ENCODE measurements around the gene CRK.
"Not testable (repeated sequence)": the region's sequence is repeated elsewhere in the genome, so short reads cannot be mapped to it uniquely, and the experiment has no call there.

Gene CRK

DNA sequence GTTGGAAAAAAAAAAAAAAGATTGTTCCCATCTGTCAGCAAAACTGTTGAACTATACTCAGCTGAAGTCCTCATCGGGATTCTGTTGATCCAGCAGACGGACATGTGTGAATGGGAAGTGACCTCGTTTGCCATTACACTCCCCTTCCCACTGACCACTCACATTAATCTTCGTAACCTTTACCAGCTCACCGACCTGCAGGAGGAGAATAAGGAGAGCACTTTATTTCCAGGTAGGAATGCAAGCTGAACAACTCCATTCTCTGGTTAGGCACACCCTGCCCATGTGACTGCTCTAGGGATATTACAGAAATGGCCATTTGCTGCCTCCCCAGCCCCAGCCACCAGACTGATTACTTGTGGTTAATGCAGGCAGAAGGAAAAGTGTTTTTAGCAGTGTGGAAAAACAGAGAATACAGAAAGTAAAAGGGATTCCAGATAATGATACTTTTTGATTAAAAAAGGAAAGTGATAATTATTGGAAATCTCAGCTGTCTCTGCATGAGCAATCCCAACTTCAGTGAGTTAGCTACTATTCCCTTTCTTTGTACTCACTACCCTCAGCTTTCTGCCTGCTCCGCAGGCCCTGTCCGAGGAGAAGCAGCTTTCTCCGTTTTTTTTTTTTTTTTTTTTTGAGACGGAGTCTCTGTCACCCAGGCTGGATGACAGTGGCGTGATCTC is 32.4 kb downstream of the CRK start:
- no peak for DNase-seq (ENCODE audit: low read depth in 2 of 2)

- DNase-seq (ENCODE audit: low read depth in 2 of 2): no peak
Measured at GRCh38 chr17:1422885-1423284, 33.1 kb downstream of the CRK start.

DNA sequence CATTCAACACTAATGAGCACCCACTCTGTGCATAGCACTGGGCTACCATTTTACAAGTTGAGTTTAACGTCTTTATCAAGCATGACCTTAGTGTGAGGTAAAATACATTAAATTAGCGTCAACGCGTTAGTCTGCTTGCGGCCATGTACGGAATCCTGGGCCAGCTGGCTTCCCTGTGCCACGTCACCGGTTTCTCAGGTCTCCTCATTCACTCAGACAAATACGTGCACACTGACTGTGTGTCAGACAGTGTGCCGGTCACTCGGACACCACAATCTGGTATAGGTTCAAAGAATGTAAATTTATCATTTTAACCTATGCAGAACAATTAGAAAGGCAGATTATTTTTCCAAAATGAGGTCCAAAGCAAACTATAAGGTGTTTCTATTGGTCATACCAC is 34.6 kb downstream of the CRK start:
- DNase-seq (ENCODE audit: low read depth in 2 of 2): no peak

GRCh38 chr17:1420981-1421380 is 35.1 kb downstream of the CRK start:
- DNase-seq (ENCODE audit: low read depth in 2 of 2): no peak

DNA sequence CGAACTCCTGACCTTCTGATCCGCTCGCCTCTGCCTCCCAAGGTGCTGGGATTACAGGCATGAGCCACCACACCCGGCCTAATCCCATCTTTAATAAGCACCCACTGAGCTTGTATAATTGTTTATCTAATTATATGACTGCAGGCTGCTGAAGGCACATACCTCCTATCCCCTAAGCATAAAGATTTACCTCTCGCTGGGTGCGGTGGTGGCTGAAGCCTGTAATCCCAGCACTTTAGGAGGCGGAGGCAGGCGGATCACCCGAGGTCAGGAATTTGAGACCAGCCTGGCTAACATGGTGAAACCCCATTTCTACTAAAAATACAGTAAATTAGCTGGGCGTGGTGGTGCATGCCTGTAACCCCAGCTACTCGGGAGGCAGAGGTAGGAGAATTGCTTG is 35.9 kb downstream of the CRK start:
- DNase-seq (ENCODE audit: low read depth in 2 of 2): no peak

DNA sequence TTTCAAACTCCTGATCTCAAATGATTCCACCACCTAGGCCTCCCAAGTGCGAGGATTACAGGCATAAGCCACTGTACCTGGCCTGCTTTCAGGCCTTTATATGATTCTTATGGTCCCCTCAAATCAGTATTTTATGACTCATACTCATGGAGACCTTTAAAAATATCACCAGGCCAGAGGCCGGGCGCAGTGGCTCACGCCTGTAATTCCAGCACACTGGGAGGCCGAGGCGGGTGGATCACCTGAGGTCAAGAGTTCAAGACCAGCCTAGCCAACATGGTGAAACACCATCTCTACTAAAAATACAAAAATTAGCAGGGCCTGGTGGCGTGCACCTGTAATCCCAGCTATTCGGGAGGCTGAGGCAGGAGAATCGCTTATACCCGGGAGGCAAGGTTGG is 37.6 kb downstream of the CRK start:
- DNase-seq (ENCODE audit: low read depth in 2 of 2): not testable (repeated sequence)

- DNase-seq (ENCODE audit: low read depth in 2 of 2): no peak
Measured at GRCh38 chr17:1416414-1416813, 39.6 kb downstream of the CRK start.

DNA sequence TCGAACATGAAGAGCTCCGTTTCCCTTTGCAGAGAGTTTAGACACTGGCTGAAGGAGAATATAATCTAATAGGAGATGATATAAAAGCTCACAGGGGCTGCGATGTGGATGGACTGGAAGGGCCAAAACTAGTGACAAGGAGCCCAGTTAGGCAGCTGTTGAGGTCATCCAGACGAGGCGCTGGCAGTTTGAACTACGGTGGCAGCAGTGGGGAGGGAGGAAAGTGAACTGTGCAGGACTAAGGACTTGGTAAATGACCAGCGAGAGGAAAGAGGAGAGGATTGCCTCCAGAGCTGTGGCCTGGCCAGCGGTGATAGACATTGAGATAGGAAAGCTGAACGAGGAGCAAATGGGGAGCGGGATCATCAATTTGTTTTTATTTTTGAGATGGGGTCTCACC is 41.4 kb downstream of the CRK start:
- DNase-seq (ENCODE audit: low read depth in 2 of 2): no peak

DNA sequence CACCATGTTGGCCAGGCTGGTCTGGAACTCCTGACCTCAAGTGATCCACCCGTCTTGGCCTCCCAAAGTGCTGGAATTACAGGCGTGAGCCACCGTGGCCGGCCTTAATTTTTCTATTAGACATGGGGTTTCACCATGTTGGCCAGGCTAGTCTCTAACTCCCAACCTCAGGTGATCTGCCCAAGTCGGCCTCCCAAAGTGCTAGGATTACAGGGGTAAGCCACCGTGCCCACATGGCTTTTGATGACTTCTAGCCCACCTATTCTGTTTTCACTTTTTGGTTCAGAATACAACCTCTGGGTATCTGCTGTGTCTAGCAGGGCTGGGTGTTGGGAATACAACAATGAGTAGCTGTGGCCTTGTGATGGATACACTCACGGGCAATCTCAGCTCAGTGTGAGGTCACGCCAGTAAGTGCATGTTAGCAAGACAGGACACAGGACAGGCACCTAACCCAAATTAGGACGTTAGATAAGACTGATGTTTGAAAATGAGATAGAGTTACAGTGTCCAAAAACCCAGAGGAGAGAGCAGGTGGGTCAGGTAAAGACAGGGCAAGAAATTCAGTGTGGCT is 41.9 kb downstream of the CRK start:
- no peak for DNase-seq (ENCODE audit: low read depth in 2 of 2)

DNA sequence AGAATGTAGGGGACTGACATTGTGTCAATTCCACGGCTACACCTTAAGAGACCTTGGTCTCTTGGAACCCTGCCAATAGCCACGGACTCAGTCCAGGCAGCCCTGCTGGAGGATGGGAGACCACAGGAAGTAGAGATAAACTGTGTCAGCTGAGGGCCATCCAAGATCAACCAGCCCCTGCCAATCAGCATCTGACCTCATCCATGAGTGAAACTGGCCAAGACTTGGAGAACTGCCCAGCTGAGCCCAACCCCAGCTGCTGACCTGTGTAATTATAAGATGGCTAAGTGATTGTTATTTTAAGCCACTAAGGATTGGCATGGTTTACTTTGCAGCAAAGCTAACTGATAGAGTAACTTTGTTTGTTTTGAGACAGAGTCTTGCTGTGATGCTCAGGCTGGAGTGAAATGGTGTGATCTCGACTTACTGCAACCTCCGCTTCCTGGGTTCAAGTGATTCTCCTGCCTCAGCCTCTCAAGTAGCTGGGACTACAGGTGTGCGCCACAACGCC is 42.7 kb downstream of the CRK start:
- DNase-seq (ENCODE audit: low read depth in 2 of 2): no peak

DNA sequence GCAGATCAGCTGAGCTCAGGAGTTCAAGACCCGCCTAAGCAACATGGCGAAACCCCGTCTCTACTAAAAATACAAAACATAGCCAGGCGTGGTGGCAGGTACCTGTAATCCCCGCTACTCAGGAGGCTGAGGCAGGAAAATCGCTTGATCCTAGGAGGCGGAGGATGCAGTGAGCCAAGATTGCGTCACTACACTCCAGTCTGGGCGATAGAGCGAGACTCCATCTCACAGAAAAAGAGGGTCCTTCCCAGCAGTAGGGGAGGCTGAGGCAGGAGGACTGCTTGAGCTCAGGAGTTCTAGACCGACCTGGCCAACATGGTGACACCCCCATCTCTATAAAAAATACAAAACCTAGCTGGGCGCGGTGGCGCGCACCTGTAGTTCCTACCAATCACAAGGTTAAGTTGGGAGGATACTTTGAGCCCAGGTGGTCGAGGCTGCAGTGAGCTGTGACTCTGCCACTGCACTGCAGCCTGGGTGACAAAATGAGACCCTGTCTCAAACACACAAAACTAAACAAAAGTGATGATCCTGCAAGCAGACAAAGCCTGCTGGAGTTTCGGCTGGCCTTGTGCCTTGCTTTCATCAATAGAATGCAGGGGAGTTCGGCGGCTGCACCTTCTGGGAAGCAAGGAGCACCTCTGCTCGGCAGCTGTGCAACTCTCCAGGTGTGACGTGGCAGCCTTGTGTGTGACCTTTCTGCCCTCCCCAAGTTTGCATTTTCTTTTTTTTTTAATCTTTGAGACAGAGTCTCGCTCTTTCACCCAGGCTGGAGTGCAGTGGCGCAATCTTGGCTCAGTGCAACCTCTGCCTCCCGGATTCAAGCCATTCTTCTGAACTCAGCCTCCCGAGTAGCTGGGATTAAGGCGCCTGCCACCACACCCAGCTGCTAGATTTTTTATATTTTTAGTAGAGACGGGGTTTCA is 43.6 kb downstream of the CRK start:
- no peak for DNase-seq (ENCODE audit: low read depth in 2 of 2)

GRCh38 chr17:1402262-1402586 is 53.8 kb downstream of the CRK start:
- no peak for DNase-seq (ENCODE audit: low read depth in 2 of 2)

- DNase-seq (ENCODE audit: low read depth in 2 of 2): peak; percentile 97 to 98
Measured at GRCh38 chr17:1399679-1400512, 56.1 kb downstream of the CRK start, which contains the start of gene YWHAE. Gene YWHAE, minus strand, starts transcription at chr17:1400222. Its CDS starts 112 bp downstream, at chr17:1400110.

GRCh38 chr17:1398931-1399678 is 56.9 kb downstream of the CRK start:
- peak in 1 of 2 donors; percentile 42 for DNase-seq (ENCODE audit: low read depth in 2 of 2)

DNA sequence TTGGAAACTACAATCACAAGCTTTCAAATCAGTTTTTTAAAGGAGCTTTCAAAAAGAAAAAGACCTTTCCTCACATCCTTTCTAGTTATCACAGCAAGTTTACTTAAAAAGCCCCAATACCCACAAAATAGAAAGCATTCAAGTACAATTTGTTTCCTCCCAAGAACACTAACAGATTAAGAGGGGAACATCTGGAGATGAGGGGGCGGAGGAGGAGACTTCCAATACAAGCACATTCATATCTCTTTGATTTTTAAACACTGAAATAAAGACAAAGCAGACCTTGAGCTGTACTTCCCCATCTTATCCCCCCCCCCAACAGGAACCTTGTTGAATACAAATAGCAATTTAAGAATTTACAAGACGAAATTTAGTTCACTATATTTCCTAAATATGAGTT is 58.0 kb downstream of the CRK start:
- DNase-seq (ENCODE audit: low read depth in 2 of 2): no peak

GRCh38 chr17:1395876-1396665 is 60.0 kb downstream of the CRK start:
- DNase-seq (ENCODE audit: low read depth in 2 of 2): not testable (repeated sequence)

DNA sequence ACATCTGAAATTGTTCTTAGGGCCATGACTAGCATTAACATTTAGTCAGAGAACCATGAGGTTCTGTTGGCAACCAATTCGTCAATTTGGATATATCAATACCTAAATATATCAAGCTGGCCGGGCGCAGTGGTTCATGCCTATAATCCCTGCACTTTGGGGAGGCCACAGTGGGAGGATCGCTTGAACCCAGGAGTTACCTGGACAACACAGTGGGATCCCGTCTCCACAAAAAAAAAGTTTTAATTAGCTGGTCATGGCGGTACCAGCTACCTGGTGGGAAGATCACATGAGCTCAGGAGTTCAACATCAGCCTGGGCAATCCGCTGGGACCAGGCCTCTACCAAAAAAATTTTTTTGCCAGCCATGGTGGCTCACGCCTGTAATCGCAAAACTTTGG is 64.5 kb downstream of the CRK start:
- no peak for DNase-seq (ENCODE audit: low read depth in 2 of 2)

GRCh38 chr17:1390432-1391367 is 65.3 kb downstream of the CRK start:
- DNase-seq (ENCODE audit: low read depth in 2 of 2): no peak

Data from stimulated activated CD8-positive, alpha-beta memory T cell treated with anti-CD3 and anti-CD28 coated beads, Interleukin-2, amount 100 ng/mL, for 48 hours (primary cell).